ENCODE measurements around the gene CHEK2.

GRCh38 chr22:28741200-28741784 is 328 bp downstream of the CHEK2 start:
- TF ChIP-seq CTCF (IDR thresholded peaks at IDR 0.05): no peak
- no peak for TF ChIP-seq EP300 (IDR thresholded peaks at IDR 0.05)
- no peak for TF ChIP-seq POLR2AphosphoS5 (IDR thresholded peaks at IDR 0.05)
- TF ChIP-seq POLR2A (IDR thresholded peaks at IDR 0.05): no peak

All from sigmoid colon (tissue), 4 donors.